Measurements from ENCODE around the gene ATP9B. TPM values are rescaled to one million over a fixed set of nuclear protein-coding genes. Genes with fewer than 3 reads are reported as not detected.

Gene ATP9B
- total and polyA plus RNA-seq, 4 donors, result 7.1 to 31.4 (median 15.5) TPM

GRCh38 chr18:79203017-79203605, 133.9 kb downstream of the ATP9B start:
- peaks cover 0 to 6% (median 2%) of the 10 kb centered on the region in 4 donors for H3K36me3 ChIP-seq (ENCODE audit: control insufficient read depth in 4 of 4, insufficient read depth in 3 of 4, low read depth in 1 of 4, low read length in 3 of 4)
- 96% methylated on average over 8 of the region's 8 CpGs for WGBS
- H3K4me1 ChIP-seq (ENCODE audit: control insufficient read depth in 4 of 4, insufficient read depth in 4 of 4, low read length in 3 of 4), result peaks cover 0 to 9% (median 5%) of the 10 kb centered on the region in 4 donors
- no peak overlapping the region for H3K4me3 ChIP-seq (ENCODE audit: low read depth in 1 of 3, low read length in 3 of 3)
- H3K9me3 ChIP-seq (ENCODE audit: control insufficient read depth in 4 of 4, low read length in 3 of 4), result no peaks in the 10 kb centered on the region
- no peak overlapping the region for H3K27ac ChIP-seq (ENCODE audit: low read depth in 1 of 2, low read length in 2 of 2)
- no peaks in the 10 kb centered on the region for H3K27me3 ChIP-seq (ENCODE audit: control insufficient read depth in 4 of 4, insufficient read depth in 4 of 4, low read length in 3 of 4)
- DNase-seq (ENCODE audit: low spot score), result no peak
- H3K9ac ChIP-seq (ENCODE audit: low read depth in 1 of 2, low read length in 2 of 2), result no peak overlapping the region
- TF ChIP-seq YY1 (IDR thresholded peaks at IDR 0.05) (no peak), TAF1 (conservative IDR thresholded peaks at IDR 0.05) (no peak), NR2F2 (IDR thresholded peaks at IDR 0.05) (no peak), SP1 (IDR thresholded peaks at IDR 0.05) (no peak), HNF4A (conservative IDR thresholded peaks at IDR 0.05) (no peak), JUND (IDR thresholded peaks at IDR 0.05) (no peak), ZBTB33 (IDR thresholded peaks at IDR 0.05) (no peak), HNF4G (IDR thresholded peaks at IDR 0.05) (no peak), EGR1 (IDR thresholded peaks at IDR 0.05; ENCODE audit: low read depth in 2 of 2) (no peak), FOXA2 (IDR thresholded peaks at IDR 0.05) (no peak), RAD21 (IDR thresholded peaks at IDR 0.05) (no peak), GABPA (IDR thresholded peaks at IDR 0.05 in 1 of 2, conservative IDR thresholded peaks at IDR 0.05 in 1 of 2) (no peak), RXRA (IDR thresholded peaks at IDR 0.05) (no peak), FOXA1 (IDR thresholded peaks at IDR 0.05) (no peak)
- TF ChIP-seq, protein P1, sequence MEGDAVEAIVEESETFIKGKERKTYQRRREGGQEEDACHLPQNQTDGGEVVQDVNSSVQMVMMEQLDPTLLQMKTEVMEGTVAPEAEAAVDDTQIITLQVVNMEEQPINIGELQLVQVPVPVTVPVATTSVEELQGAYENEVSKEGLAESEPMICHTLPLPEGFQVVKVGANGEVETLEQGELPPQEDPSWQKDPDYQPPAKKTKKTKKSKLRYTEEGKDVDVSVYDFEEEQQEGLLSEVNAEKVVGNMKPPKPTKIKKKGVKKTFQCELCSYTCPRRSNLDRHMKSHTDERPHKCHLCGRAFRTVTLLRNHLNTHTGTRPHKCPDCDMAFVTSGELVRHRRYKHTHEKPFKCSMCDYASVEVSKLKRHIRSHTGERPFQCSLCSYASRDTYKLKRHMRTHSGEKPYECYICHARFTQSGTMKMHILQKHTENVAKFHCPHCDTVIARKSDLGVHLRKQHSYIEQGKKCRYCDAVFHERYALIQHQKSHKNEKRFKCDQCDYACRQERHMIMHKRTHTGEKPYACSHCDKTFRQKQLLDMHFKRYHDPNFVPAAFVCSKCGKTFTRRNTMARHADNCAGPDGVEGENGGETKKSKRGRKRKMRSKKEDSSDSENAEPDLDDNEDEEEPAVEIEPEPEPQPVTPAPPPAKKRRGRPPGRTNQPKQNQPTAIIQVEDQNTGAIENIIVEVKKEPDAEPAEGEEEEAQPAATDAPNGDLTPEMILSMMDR (IDR thresholded peaks at IDR 0.05; ENCODE audit: low read depth, low read length, missing input control), result no peak
- TF ChIP-seq, protein P2, sequence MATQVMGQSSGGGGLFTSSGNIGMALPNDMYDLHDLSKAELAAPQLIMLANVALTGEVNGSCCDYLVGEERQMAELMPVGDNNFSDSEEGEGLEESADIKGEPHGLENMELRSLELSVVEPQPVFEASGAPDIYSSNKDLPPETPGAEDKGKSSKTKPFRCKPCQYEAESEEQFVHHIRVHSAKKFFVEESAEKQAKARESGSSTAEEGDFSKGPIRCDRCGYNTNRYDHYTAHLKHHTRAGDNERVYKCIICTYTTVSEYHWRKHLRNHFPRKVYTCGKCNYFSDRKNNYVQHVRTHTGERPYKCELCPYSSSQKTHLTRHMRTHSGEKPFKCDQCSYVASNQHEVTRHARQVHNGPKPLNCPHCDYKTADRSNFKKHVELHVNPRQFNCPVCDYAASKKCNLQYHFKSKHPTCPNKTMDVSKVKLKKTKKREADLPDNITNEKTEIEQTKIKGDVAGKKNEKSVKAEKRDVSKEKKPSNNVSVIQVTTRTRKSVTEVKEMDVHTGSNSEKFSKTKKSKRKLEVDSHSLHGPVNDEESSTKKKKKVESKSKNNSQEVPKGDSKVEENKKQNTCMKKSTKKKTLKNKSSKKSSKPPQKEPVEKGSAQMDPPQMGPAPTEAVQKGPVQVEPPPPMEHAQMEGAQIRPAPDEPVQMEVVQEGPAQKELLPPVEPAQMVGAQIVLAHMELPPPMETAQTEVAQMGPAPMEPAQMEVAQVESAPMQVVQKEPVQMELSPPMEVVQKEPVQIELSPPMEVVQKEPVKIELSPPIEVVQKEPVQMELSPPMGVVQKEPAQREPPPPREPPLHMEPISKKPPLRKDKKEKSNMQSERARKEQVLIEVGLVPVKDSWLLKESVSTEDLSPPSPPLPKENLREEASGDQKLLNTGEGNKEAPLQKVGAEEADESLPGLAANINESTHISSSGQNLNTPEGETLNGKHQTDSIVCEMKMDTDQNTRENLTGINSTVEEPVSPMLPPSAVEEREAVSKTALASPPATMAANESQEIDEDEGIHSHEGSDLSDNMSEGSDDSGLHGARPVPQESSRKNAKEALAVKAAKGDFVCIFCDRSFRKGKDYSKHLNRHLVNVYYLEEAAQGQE (IDR thresholded peaks at IDR 0.05), result no peak
- TF ChIP-seq, protein P3, sequence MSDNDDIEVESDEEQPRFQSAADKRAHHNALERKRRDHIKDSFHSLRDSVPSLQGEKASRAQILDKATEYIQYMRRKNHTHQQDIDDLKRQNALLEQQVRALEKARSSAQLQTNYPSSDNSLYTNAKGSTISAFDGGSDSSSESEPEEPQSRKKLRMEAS (IDR thresholded peaks at IDR 0.05), result no peak
- TF ChIP-seq, protein P4, sequence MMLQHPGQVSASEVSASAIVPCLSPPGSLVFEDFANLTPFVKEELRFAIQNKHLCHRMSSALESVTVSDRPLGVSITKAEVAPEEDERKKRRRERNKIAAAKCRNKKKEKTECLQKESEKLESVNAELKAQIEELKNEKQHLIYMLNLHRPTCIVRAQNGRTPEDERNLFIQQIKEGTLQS (IDR thresholded peaks at IDR 0.05), result no peak

All from liver (tissue), 9 donors.